NCI-H2227 (cell line): ENCODE results near the gene AUNIP.

Source experiments
- DNase-seq: peaks from one replicate; lab custom pipeline; 2025; ENCODE audit not compliant: unreplicated experiment; lab: John Stamatoyannopoulos, UW

Gene AUNIP

DNA sequence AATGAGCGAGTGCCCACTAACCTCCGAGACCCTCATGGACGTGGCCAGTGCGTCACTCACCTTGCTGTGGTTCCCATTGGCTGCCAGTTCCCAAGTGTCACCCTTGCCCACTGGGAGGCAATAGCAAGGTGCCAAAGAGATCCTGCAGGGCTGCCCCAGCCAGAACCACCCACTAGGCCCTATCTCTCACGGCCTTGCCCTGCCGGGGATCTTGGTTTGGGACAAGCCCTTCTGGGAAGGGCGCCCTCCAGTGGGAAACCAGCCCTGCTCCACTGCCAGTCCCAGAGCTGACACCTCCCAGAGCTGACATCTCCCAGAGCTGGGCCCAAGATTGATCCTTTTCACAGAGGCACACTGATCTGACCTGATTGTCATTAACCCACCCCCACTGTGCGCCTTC, 61.3 kb downstream of the AUNIP start:
- peak; percentile 17 for DNase-seq

DNA sequence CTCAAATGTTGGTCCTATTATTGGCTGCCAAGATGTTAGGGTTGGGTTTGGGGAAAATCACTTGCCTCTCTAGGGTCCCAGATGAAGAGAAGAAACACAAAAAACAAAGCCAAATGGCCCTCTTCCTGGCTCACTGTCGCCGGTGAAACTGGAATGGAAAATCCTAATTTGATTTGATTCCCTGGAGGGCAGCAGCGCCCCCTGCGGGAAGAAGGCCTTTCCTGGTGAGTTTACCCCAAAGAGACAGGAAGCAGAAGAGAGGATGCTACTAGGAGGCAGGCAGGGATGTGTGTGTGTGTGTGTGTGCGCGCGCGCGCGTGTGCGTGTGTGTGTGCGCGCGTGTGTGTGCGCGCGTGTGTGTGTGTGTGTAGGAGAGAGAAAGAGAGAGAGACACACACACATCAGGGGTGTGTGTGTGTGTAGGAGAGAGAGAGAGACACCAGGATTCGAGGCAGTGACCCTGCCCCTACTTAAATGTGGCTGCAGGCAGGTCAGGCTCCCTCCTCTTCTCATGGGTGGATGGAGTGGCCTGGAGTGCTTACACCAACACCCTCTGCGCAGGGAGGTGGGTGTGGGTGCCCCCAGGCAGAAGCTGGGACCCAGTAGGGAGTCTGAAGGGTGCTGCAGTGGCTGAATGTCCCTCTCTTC, 62.3 kb downstream of the AUNIP start:
- peak; percentile 93 for DNase-seq

DNA sequence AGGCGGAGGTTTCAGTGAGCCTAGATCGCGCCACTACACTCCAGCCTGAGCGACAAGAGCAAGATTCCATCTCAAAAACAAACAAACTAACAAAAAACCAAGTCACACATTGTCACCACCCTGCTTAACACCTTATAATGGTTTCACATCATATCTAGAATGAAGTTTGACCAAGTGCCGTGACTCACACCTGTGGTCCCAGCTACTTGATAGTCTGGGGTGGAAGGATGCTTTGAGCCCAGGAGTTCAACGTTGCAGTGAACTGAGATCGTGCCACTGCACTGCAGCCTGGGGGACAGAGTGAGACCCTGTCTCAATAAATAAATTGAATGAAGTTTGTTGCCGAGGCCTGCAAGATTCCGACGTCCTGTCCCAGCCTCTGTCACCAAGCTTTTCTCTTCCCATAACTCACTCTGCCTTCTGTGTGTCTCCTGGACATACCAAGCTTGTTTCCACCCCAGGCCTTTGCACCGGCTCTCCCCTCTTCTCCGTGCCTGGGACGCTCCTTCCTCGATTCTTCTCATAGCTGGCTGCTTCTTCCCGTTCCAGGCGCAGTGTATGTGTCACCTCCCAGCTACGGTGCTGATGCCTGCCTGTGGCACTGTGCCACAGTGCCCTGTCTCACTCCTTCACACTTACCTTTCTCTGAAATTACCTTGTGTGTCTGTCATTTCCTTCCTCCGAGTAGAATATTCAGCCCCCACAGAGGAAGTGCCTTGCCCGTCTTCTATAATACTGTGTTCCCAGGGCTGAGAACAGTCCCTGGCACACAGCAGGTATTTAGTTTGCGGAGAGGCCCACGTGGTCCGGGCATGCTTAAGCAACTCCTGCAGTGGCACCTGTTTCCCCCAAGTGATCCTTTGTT, 63.1 kb downstream of the AUNIP start:
- no peak for DNase-seq

DNA sequence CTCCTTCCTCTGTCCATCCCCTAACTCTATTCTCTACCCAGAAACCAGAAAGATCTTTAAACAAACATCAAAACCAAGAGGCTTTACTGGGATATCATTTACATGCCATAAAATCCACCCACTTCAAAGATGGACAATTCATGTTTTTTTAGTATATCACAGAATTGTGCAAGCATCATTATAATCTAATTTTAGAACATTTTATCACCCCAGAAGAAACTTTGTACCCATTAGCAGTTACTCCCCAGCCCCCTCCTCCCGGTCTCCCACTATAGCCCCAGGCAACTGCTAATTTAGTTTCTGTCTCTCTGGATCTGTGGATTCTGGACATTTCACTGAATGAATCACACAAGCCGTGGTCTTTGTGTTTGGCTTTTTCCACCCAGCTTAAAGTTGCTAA, 64.0 kb downstream of the AUNIP start:
- DNase-seq, result no peak

DNA sequence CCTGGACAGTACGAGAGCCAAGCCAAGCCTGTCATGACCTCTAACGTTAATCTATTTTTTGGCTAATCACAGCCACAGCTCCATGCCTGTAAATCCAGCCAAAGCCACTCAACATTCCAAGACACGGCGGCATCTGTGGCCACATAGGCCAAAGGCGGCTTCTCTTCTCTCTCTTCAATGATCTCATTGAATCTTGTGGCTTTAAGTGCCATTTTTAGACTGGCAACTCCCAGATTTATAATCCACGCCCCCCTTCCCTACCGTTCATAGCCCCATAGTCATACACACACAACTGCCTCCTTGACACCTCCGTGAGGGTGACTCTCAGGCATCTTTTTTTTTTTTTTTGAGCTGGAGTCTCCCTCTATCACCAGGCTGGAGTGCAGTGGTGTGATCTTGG, 64.9 kb downstream of the AUNIP start:
- DNase-seq, result no peak

DNA sequence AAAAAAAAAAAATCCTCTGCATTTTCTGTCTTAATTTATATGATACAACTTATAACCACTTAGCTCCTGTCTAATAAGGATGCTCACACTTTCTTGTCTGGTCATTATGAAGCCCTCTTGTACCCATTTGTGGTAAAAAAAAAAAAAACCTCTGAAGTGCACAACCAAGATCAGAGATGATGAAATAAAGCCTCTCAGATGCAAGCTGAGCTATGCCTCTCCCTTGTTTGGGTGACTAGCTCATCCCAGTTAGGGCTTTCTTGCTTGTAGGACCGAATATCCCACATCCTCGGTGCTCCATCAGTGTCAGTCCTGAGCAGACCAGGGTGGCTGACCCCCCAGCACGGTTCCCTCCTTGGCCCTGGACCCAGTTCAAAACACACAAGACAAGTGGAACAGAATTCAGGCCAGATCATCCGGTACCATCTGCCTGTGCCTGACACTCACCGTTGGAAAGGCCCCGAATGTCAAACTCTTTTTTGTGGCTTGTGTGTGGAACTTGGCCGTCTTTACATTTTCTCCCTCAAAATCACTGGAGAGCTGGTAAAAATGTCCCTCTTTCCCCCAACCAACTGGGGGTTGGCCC, 65.6 kb downstream of the AUNIP start:
- DNase-seq, result no peak

DNA sequence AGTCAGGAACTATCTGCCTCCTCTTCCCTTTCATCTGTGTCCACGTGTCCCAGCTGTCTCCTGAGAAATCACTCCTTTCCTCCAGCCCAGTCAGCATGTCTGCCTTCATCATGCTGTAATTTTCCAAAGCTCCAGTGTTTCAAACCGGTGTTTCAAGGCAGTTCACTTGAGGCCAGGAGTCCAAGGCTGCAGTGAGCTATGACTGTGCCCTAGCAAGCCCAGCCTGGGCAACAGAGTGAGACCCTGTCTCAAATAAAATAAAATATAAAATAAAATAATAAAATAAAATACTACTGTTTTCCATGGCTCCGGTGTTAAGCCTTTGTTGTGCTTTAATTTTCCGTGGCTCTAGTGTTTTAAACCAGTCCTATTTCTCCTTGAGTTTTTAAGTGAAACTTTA, 67.1 kb downstream of the AUNIP start:
- DNase-seq, result no peak

DNA sequence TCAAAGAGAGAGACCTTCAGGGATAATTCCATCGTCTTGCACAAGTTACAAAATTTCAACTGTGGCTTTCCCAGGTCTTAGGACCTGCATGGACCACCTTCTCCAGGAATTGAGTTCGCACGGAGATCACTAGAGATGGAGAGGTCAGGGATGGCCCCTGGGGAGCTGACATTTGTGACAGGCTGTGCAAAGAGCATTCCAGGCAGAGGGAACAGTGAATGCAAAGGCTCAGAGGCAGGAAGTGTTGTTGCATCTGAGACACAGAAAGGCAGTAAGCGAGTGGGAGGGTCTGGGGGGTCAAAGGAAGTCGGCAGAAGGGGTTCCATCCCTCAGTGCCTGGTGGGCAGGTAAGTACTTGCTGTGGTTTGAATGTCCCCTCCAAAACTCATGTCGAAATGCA, 68.8 kb downstream of the AUNIP start:
- DNase-seq, result no peak

DNA sequence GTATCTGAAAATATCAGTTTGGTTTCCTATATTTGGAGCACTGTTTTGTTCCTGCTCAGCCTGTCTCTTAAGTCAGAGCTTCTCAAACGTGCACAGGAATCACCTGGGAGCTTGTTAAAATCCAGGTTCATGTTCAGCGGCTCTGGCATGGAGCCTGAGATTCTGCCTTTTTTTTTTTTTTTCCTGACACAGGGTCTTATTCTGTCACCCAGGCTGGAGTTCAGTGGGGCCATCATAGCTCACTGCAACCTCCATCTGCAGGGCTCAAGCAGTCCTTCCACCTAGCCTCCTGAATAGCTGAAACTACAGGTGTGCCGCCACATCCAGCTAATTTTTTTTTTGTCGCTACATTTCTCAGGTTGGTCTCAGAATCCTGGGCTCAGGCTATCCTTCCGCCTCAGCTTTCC, 71.5 kb downstream of the AUNIP start:
- no peak for DNase-seq

DNA sequence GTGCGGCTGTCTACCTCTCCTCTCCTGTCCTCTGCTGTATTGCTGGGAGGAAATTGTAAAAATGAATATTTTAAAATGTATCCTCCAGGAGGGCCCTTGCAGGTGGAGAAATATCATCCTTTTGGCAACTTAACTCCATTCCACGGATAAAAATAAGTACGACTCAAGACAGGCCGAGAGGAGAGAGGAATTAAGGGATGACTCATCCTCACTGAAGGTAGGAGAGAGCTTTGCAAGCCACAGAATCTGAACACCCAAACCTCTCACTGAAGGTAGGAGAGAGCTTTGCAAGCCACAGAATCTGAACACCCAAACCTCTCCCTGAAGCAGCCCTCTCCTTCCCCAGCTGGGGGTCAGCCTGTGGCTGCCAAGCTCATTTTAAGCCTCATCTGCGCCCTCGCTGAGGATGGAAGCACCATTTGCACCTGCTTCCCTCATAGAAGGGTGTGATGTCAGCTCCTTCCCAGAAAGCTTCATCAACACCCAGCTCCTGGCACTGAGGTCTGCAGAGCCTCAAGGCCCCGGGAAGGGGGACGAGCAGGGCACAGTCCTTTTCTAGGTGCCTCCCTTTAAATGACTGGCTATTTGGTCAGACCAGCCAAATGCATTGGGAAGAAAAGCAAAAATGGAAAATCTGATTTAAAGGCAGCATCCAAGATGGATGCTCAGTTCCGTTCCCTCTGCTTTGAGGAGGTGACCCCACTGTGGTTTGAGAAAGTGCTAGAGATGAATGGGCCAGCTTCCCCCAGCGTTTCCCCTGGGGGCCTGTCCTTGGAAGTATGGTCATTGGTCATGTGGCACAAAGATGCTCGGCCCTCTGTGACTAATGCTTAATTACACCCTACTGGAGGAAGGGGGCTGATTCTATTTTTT, 72.1 kb downstream of the AUNIP start:
- no peak for DNase-seq

DNA sequence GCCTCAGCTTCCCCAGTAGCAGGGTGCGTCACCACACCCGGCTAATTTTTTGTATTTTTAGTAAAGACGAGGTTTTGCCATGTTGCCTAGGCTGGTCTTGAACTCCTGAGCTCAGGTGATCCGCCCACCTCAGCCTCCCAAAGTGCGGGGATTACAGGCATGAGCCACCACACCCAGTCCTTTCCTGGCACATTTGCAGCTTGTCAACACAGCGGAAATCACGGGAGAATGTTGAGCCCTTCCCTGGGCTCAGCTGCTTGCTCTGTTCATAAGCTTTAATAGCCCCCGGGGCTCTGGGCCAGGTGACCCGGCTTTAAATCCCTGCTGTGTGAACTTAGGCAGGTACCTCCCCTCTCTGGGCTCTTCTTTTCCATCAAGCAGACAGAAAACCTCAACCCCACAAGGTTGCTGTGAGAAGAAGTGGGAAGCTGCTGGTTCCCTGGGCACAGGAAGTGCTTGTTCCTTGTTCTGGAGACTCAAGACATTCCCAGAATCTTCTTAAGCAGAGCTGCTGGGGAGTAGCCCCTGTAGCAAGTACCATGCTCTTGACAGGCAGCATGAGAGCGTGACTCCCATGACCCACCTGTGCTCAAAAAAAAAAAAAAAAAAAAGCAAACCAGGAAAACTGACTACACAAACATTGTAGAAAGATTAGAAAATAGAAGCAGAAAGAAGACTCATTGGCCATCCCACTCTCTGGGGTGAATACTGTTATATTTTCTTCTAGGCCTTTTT, 73.8 kb downstream of the AUNIP start:
- no peak for DNase-seq

DNA sequence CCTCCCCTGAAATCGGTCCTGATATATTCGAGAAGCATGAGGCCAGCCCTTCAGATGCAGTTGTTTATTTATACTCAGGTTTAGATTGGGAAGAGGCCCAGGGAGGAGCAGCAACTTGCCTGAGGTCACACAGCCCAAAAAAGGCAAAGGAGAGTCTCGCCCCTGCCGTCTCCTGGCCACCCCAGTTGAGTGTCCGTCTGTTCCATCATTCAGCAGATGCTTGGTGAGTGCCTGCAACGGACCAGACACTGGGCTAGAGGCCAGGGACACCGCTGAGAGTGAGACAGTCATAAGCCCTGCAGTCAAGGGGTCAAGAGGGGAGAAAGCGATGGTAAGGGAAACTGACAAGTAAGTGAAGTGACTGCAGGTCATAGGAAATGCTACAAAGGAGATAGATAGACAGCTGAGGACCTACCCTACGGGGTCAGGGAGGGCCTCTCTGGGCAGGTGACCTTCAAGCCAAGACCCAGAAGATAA, 74.6 kb downstream of the AUNIP start:
- DNase-seq, result no peak
